NCI-H2196 treated with DMSO at 0.1 percent for 48 hours (cell line): ENCODE results near the gene FOXL2.

Experiments
- DNase-seq: peaks from one replicate; lab custom pipeline; 2025; ENCODE audit not compliant: unreplicated experiment; lab: John Stamatoyannopoulos, UW

The FOXL2 gene

DNA sequence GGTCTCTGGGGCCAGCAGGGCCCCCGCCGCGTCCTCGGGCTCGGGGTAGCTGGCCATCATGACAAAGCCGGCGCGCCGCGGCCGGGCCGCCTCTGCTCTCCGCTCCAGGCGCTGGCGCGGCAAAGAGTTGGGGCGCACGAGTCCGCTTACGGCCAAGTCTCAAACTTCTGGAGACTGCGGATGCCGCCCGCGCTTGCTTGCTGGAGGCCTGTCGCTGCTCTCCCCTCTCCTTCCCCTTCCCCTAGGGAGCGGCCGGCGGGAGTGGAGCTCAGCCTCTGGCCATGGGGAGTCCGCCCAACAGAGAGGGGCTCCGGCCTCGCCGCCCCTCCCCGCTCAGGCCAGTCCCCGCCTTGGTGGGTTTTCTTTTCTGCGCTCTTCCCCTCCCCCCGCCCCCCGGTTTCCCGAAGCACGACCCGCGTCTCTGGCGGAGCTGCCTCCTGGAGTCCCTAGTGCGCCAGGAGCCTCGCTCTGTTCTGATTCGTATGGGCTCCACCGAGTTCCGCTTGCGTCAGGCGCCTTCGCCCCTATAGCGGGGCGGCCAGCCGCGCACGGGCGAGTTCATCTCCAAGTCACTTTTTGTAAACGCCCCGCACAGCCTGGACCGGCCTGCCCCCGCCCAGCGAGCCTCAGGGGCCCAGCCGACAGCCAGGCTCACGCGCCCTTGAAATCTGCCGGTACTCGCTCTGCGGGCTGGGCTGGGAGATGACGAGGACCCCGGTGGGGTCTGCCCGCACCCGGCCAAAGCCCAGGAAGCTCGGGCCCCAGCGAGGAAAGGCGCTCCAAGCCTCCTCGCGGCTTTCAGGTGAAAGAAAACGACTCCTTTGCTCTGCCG, at the start of gene FOXL2, which contains the start of gene FOXL2NB:
Gene FOXL2, minus strand, starts transcription at position 475 of the 832 bp plus-strand sequence. Its CDS starts 415 bp downstream, at position 60.
Gene FOXL2NB, plus strand, starts transcription at position 555 of the 832 bp plus-strand sequence. Its CDS starts 148 bp downstream, at position 703.
- peak; percentile 39 for DNase-seq

DNA sequence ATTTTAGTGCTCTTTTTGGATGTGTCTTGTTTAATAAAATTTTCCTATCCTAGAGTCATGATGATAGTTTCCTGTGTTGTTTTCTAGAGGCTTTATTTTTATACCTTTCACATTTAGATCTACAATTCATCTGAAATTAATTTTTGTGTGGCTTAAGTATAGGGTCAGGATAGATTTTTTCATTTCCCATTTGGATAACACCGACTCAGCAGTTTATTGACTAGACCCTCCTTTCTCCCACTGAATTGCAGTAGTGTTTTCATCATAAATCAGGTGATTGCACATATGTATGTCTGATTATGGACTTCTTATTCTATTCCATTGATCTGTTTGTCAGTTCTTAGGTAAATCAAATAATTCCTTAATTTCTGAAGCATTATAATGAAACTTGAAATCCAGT, 48.8 kb upstream of the FOXL2 start:
- DNase-seq, result no peak

DNA sequence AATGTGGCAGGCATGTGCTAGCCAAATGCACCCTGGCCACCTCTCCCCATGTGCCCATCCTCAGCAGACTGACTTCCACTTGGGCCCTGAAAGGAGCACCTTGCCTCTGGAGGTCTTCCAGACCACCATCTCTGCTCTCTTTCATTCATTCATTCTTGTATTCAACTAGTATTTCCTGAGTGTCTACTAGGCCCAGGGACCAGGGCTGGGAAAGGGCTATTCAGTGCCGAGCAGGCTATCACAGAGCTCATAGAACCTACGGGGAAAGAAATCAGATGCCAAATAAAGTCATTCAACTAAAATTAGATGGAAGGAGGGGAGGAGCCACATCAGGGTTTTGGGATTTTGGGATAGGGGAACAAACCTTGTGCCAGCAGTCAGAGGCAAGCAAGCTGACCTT, 40.2 kb upstream of the FOXL2 start:
- no peak for DNase-seq

DNA sequence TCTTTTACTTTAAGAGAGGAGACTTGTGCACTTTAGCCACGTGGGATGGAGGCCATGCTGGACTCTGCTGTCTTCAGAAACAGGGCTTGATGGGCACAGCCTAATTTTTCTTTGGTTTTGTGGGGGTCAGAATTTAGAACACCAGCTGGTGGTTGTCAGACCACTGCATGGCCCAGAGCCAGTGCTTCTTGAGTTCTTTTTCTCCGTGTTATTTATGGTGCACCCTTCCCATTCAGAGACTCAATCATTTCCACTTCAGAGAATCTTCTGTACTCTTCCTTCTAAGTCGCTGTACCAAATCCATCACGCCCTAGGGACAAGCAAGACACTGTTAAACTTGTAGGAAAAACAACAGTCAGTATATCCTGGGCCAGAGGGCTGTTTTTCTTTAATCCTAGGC, 39.0 kb upstream of the FOXL2 start:
- DNase-seq, result no peak

DNA sequence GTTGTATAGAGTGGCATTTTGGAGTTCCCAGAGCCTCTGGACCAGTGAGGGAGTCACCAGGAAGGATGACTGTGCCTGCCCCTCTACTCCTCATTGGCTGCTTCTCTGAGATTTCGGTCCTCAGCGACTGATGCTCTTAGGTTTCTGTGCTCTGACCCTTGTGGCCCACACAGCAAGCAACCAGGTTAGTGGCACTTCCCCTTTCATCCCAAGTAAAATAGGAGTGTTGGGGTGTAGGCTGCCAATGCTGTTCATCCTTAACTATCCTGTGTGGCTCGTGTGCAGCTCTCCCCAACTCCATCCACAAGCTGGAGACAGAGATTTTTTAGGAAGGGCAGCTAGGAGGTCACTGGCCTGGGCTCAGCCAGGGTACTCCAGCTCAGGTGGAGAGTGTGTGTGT, 37.9 kb upstream of the FOXL2 start:
- no peak for DNase-seq

DNA sequence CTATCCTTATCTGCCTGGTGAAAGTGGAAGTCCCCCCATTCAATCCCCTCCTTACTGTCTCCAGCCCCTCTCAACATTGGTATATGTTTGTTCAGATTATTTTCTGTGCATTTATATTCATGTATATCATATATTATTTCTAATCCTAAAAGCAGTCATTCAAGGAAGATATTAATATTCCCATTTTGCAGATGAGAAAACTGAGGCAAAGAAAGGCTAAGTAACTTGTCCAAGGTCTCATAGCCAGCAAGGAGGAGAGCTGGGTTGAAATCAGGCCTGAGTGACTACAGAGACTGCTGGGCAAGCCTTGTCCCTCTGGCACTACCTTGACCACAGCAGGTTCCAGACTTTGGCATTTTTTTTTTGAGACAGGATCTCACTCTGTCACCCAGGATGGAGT, 29.1 kb upstream of the FOXL2 start:
- DNase-seq, result no peak

DNA sequence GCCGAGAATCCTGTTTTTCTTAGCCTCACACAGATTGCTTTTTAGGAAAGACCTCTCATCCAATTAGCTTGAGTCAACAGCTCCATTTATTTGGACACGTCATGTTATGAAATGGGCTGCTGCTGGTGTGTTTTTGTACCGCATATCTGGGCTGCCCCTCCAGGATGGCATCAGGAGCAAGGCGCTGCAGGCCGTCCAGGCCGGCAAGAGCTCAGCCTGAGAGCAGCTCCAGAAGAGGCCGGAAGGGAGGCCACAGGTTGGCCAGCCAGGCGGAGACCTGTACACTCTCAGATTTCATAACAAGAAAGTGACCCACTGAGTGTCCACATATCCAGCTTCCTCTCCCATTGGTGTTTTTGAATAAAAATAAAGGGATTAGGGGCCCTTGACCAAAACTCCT, 28.4 kb upstream of the FOXL2 start:
- no peak for DNase-seq

DNA sequence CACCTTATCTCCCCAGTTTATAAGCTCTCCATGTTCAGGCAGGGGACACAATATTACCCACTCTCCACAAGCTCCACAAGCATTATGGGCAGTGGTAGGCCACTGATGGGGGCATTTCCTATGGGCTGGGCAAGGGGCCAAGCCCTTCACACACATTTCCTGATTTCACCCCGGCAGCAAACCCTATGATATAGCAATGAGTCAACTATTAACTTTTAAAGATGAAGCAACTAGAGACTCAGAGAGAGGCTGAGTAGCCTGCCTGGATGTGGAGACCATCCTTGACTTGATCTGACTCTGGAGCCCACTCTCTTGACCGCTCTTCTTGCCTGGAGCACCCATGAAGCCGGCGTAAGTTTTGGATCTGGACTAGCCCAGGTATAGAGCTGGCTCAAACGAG, 27.5 kb upstream of the FOXL2 start:
- DNase-seq, result no peak

DNA sequence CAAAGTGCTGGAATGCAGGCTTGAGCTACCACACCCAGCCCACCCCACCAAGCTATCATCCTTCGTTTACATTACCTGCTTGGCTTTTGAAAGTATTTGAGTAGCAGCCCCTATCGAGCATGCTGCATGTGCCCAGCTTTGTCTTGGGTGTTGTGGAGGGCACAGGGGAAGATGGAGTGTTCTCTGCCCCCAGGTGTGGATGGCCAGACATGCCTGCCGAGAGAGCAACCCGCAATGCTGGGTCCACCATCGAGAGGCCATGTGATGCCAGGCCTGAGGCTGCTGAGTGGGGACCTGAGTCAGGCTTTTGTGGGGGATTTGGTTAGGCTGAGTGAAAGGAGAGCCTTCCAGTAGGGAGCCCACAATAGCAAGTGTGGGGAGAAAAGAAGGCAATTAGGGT, 26.0 kb upstream of the FOXL2 start:
- no peak for DNase-seq

DNA sequence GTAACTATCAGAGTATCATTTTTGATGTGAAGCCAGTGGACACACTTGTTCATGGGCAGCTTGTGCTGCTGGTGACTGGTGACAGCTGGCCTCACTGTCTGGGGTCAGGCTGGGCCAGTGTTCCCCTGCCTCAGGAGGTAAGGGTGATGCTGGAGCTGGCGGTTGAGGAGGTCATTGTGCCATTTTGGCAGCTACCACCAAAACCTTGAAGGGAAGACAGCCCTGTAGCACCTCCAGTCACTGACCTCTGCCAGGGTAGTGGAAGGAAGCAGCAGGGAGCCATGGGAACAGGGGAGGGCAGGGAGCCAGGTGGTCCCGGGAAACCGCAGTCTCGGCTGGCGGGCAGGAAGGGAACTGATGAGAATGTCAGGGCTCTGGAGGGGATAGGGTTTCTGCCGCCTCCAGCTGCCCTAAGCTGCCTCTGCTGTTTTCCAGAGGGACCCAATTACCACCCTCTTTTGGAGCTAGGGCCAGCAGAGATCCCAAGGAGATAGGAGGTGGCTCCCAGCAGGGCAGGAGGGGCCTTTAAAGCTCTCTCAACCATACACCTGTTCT, 24.9 kb upstream of the FOXL2 start:
- DNase-seq, result no peak

DNA sequence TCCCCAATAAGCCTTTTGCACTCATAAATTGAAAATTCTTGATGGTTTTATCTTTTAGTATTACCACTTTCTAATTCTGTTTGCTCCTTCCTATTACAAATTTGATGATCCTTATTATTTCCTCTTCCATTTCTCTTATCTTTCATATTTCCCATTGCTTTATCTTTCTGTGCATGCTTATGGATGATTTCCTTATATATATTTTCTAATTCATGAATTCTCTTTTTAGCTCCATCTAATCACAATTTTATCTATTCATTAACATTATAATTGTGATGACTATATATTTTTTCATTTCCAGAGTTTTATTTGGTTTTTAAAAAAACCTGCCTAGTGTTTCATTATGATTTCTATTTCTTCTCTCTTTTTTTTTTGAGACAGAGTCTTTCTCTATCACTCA, 18.0 kb upstream of the FOXL2 start:
- DNase-seq, result no peak

DNA sequence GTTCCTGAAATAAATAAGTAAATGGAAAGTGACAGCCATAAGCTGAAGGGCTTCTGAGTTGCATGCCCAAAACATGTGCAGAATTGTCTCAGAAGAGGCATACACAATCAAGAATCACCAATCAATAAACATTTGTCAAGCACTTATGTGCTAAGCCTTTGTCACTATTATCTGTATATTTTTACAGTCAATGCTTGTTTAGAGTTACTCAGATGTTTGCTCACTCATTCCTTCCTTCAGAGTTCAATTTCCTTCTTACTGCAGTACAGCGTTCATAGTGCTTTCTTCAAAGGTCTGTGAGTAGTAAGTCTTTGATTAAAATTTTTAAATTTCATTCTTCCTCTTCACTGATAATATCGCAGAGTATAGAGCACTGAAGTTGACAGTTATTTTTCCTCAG, 17.3 kb upstream of the FOXL2 start:
- DNase-seq, result no peak

DNA sequence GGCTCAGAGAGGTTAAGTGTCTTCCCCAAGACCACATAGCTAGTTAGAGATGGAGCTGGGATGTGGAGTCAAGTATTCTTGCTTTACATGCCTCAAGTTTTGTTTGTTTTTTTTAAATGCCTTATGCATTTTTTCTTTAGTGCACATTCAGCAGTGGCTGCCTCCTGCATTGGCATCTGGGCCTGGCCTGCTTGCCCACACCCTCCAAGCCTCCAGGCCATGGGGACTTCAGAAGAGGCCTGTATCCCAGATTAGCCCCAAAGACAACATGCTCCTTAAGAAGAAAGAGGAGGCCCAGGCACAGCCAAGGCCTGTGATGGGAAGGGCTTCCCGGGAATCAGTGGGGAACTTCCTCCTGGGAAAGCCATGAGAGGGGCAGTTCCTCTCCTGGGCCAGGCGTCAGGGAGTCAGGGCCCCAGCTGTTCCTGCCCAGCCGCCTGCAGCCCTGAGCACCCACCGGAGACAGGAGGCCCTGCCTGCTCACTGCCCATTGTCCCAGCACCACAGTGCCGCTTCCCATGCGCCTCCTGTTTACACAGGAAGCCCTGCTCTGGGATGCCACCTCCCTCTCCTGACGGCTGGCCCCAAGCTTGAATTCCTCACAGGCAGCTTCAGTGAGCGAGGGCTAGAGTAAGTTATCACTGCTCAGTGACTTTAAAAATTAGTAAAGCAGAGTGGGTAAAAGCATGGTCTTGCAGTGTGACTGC, 16.1 kb upstream of the FOXL2 start:
- no peak for DNase-seq

DNA sequence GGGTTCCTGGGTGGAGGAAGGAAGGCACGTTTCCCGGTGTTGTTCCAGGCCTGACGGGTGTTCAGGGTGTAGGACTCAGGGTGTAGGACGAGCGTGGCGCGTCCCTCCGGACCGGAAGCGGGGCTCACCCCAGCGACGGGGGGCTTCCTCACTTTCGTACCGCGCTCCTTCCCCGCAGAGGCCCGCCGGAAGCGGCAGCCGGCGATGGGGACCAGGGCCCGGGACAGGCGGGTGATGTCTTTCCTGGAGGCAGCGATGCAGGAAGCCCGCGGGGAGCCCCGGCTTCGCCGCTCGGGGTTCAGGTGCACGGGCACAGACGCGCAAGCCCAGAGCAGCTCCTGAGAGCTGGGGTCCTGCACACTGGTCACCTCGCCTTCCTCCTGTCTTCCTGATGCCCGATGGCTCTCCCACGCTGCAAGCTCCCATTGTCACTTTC, 13.5 kb upstream of the FOXL2 start:
- no peak for DNase-seq

DNA sequence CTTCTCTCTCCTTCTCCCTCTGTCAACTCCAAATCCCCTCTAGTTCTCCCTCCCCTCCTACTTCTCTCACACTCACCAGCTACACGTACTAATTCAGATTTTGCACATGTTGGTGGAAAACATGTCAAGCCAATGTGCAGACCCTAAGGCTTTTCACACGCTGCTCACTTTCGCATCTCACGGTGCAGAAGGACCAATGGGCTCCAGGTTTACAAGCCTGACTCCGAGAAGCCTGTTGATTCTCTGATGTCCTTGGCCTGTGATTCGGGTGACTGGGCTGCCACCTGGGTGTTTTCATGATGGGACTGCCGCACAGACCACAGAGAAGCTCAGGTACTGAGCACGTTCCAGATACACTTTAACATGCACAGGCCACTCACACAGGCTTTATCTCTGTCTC, 3.8 kb upstream of the FOXL2 start:
- no peak for DNase-seq

DNA sequence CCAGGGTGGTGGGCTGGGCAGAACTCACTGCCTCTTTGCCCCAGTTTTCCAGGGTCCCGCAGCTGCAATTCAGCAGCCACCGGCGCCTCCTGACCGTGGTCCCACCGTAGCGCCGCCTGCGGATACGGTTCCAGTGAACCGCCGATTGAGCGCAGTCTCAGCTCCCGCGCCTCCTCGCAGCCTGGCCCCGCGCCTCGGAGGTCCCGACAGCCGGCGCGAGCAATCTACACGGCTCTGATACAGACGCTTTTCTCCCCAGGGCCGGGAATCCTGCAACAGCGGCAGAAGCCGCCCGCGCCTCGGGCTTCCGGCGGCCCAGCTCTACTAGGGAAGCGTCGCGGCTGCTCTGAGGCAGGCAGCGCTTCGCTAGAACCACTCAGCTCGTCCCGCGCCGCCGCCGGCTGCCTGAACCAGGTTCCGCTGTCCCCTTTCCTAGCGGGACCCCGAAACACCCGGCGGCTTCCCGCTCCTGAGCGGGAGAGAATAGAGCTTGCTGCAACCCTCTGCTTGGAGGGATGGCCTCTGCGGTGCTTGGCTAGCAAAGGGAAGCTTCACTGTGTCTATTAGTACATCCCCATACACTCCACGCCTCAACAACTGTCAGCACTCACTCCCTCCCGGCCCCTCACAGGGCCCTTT, 3.2 kb upstream of the FOXL2 start:
- no peak for DNase-seq

DNA sequence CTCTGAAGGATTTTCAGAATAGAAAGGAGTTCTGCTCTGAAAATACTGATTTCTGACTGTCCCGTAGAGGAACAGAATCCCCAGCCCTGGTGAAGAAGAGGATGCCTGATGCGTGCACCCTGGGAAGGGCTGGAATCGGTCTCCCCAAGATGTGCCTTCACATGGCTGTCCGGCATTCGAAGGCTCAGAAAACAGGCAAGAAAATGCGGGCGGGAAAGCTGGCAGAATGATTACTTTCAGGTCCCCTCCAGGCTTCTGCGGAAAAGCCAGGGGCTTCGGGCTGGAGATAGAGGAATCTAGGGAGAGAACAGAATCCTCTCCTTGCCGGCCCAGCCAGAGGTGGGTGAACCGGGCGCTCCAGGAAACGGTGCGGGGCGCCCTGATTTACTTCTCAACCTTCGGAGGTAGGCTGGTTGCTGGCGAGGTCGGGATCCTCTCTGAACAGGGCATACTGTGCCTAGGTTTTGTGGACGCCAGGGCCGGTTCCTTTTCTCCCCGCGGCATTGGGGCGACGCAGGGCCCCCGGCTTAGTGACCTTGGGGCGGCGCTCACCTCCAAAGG, 2.6 kb upstream of the FOXL2 start:
- no peak for DNase-seq

DNA sequence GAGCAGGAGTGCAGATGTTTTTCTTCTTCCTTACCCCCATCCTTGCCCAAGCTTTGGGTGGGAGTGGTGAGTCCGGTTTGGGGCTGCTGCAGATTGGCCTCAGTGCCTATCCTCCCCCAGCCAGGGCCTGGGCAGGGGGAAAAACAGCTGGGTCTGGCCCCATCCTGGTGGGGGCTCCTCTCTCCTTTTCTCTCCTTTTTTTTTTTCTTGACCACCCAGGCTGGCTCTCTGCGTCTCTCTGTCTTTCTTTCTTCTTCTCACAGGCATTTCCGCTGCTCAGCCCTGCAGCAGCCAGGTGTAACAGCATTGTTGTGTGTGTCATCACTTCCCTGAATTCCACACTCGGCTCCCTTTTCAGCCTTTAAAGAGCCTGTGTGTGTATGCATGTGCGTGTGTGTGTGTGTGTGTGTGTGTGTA, 2.1 kb upstream of the FOXL2 start:
- DNase-seq, result no peak

DNA sequence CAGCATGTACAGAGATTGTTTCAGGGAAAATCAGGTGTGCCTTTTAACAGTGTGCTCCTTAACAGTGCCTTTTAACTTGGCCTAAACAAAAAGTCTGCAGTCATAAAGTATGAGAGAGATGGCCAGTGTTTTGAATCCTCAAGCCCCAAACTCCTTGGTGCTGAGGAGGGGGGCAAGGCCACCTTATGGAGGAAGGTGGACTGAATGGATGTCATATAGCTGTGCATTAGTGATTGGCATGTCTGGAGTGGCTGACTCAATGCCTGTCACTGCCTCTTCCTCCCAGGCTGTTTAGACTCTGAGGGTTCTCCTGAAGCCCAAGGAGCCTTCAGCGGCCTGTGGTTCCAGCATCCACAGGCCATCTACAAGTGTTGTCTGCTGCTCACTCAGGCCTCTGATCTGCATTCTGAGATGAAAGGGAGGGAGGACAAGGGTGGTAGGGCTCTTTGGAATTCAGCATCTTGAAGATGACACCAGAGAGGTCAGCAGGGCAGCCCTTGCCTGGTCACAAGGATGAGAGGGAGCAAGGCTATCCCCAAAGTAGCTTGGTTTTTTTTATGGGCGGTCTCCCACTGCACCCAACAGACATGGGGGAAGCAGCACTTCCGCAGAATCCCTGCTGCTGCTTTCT, 1.5 kb upstream of the FOXL2 start:
- no peak for DNase-seq

DNA sequence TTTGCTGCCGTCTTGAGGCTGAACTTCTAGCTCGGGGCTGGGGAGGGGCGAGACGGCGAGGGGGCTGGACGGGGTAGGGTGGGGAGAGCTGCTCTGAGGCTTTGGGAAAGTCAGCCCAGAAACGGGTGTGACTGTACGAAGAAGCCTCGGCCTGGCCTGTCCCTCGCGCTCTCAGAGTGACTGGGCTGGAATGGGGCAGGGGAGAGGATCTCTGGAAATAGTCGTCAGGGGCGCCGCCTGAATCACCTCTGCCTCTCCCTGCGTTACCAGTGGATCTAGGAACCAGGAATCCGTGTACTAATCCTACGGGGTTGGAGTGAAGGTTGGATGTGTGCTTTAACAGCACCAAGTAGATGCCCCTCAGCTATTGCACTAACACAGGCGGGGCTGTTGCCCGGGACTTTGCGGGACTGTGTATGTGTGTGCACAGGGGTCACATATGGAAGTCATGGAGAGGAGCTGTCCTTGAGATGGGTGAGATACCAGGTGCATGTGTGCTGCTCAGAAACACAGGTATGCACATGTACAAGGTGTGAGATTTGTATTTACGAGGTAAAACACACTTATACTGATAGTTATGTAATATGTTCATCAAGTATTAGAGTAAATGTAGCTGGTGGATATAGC, 671 bp upstream of the FOXL2 start:
- no peak for DNase-seq
